GM12875 (cell line): ENCODE results near the gene BCAS3.

ENCODE experiments used
- H3K4me3 ChIP-seq: one replicate; pipeline ENCODE4 v1.5.1; 2011; ENCODE audit warnings: low read depth, low read length, control low read depth
- TF ChIP-seq, protein P1 (sequence below): IDR thresholded peaks from 2 replicates; pipeline ENCODE4 v1.5.1; 2011; ENCODE audit warnings: low read depth, mild to moderate bottlenecking, control low read depth, inconsistent platforms, low read length, moderate library complexity, borderline replicate concordance; ENCODE audit not compliant: insufficient read depth

Gene BCAS3

GRCh38 chr17:61202564-61202963 lies 524.9 kb downstream of the BCAS3 start:
- H3K4me3 ChIP-seq: no peak overlapping the region
- TF ChIP-seq, protein P1, sequence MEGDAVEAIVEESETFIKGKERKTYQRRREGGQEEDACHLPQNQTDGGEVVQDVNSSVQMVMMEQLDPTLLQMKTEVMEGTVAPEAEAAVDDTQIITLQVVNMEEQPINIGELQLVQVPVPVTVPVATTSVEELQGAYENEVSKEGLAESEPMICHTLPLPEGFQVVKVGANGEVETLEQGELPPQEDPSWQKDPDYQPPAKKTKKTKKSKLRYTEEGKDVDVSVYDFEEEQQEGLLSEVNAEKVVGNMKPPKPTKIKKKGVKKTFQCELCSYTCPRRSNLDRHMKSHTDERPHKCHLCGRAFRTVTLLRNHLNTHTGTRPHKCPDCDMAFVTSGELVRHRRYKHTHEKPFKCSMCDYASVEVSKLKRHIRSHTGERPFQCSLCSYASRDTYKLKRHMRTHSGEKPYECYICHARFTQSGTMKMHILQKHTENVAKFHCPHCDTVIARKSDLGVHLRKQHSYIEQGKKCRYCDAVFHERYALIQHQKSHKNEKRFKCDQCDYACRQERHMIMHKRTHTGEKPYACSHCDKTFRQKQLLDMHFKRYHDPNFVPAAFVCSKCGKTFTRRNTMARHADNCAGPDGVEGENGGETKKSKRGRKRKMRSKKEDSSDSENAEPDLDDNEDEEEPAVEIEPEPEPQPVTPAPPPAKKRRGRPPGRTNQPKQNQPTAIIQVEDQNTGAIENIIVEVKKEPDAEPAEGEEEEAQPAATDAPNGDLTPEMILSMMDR: no peak

- H3K4me3 ChIP-seq: no peak overlapping the region
- TF ChIP-seq, protein P1: no peak
These were observed 526.0 kb downstream of the BCAS3 start for GRCh38 chr17:61203671-61204131.

DNA sequence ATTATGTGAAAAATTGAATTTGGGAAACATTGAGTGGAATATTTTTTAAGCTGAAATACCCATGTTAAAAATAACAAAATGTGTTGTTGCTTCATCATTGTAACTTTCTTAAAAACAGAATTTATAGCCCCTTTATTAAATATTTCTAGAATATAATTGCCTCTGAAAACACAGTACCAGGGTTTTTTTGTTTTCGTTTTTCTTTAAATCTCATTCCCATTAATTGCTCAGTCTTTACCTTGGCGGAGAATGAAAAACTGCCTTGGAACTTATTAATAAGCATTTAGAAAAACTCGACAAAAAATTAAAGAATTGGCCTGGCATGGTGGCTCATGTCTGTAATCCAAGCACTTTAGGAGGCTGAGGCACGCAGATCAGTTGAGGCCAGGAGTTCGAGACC lies 526.8 kb downstream of the BCAS3 start:
- no peak overlapping the region for H3K4me3 ChIP-seq
- TF ChIP-seq, protein P1: no peak

GRCh38 chr17:61205401-61205800 lies 527.8 kb downstream of the BCAS3 start:
- no peak overlapping the region for H3K4me3 ChIP-seq
- TF ChIP-seq, protein P1: no peak

GRCh38 chr17:61205931-61206330 lies 528.3 kb downstream of the BCAS3 start:
- TF ChIP-seq, protein P1: no peak

DNA sequence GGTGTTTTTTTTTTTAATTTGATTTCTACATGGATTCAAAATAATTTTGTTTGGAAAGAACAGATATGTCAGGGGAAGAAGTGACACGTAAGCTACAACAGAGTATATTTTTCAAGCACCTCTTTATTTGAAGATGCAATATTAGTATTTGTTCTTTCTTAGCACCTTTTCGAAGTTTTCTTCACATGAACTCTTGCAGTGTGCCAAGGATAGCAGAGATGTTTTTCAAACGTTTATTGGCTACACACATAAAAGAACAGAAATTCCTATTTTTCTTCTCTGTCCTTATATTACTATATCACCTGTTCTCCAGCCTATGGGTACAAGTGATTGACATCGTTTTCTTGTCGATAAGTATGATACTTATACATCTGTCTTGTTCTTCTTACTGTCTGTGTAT lies 529.3 kb downstream of the BCAS3 start:
- TF ChIP-seq, protein P1: no peak
- no peak overlapping the region for H3K4me3 ChIP-seq

More at GRCh38 chr17:61205931-61206330, 528.3 kb downstream of the BCAS3 start:
- H3K4me3 ChIP-seq: no peak overlapping the region

DNA sequence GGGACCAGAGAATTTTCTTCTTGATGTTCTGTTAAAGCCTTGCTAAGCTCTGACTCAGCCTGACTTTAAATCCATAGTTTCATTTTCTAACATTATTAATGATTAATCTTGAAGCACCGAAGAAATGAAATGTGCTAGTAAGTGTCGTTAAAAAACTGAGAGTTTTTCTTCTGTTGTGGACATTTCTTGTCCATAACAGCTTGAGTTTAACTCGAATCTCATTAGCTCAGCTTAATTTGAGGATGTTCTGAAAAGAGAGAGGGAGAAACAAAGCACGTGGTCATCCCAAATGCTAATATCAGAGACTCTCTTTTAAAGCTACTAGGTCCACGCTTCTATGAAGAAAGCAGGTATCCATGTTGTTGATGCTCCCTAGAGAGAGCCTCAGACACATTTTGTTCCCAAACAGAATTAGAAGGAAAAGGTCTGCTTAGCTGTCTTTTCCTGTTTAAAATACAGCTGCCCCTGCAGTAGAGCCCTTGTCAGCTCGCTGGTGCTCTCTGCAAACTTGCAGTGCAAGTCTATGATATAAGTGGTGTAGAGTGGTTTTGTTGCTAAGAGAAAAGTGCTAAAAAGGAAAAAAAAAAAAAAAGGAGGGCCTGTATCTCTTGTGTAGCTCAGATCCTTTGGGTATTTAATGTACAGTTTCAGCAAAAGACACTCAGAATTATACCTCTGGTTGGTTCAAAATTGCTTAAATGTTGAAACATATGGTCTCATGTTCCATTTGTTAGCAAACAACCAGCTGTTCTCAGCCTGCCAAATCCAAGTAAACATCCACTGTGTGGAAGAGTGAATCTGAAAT lies 530.9 kb downstream of the BCAS3 start:
- no peak overlapping the region for H3K4me3 ChIP-seq
- TF ChIP-seq, protein P1: no peak
